ENCODE data around the gene ADAM19.

Gene ADAM19

DNA sequence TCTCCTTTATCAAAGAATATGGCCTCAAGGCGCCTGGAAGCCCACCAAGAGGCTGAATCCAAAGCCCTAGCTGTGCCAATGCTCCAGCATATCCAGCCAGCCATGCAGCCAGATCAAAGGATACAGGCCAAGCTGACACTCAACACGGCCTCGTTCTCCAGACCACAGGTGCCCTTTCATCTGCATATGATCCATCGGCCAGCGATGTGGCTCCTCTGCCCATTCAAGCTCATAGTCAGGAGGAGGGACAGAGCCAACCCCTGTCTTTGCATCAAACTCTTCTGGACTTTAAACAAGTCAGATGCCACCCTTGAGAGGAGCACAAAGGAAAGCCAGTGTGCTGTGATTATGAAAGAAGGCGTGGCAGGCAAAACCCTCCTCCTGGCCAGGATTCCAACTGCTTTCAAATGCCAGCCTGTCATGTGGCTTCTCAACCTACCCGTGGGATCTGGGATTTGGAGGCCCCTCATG lies 42.5 kb downstream of the ADAM19 start:
- Mint-ChIP-seq H3K9me3 (no peaks in the 10 kb centered on the region), H3K4me1 (peaks cover 19% of the 10 kb centered on the region), H3K27me3 (ENCODE audit: low read depth) (peaks cover 7% of the 10 kb centered on the region), H3K36me3 (ENCODE audit: low read depth) (peaks cover 45% of the 10 kb centered on the region), H3K4me3 (no peak overlapping the region), H3K27ac (no peak overlapping the region)
- TF ChIP-seq, protein P1, sequence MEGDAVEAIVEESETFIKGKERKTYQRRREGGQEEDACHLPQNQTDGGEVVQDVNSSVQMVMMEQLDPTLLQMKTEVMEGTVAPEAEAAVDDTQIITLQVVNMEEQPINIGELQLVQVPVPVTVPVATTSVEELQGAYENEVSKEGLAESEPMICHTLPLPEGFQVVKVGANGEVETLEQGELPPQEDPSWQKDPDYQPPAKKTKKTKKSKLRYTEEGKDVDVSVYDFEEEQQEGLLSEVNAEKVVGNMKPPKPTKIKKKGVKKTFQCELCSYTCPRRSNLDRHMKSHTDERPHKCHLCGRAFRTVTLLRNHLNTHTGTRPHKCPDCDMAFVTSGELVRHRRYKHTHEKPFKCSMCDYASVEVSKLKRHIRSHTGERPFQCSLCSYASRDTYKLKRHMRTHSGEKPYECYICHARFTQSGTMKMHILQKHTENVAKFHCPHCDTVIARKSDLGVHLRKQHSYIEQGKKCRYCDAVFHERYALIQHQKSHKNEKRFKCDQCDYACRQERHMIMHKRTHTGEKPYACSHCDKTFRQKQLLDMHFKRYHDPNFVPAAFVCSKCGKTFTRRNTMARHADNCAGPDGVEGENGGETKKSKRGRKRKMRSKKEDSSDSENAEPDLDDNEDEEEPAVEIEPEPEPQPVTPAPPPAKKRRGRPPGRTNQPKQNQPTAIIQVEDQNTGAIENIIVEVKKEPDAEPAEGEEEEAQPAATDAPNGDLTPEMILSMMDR (IDR thresholded peaks at IDR 0.05; ENCODE audit: unreplicated experiment in 3 of 3): no peak

DNA sequence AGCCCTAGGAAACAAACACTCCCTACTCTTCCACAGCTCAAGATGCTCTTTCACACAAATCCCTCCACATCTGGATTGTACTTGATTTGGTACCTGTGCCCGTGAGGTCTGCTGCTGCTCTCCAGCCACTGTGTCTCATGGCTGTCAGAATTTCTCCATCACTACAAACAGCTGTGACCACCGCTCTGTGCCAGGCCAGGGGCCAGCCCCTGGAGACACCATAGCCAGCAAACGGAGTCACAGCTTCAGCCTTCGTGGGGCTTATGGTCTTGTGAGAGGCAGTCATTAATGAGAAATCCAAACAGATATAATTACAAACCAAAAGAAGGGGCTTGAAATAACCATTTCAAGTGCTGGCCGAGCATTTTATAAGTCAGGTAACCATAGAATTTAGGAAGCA lies 43.6 kb downstream of the ADAM19 start:
- H3K4me1 Mint-ChIP-seq: peaks cover 27% of the 10 kb centered on the region
- no peak overlapping the region for H3K4me3 Mint-ChIP-seq
- H3K36me3 Mint-ChIP-seq (ENCODE audit: low read depth): peaks cover 44% of the 10 kb centered on the region
- TF ChIP-seq, protein P1 (IDR thresholded peaks at IDR 0.05; ENCODE audit: unreplicated experiment in 3 of 3): no peak
- peaks cover 7% of the 10 kb centered on the region for H3K27me3 Mint-ChIP-seq (ENCODE audit: low read depth)
- no peaks in the 10 kb centered on the region for H3K9me3 Mint-ChIP-seq
- H3K27ac Mint-ChIP-seq: no peak overlapping the region

DNA sequence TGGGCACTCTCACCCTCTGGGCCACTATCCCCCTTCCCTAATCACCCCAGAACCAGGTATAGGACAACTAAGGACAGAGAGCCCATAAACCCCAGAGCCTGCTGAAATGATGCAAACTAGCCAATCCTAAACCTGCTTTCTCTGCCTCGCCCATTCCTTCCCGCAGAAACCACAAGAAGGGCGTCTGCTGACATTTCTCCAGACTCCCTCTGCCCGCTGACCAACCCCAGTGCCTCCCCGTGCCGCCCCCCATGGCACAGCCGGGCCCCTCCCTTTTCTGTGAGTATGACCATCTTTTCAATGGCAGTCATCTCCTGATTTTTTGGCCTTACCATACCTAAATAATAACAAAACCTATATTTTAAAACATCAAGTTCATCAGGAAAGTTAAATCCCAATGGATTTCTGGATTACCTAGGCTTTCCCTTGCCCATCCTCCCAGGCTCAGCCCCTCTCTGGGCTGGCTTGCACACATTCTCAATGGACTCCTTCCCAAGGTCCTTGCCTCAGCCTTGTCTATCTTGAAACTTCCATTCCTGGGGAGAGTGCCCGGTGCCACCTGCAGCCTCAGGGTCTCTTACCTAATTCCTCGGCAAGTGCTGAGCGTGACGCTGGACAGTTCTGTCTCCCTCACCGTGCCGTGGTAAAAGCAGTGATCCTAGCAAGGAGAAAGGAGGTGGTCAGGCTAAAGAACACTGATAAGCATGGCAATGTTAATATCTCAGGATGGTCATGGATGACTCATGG lies 45.2 kb downstream of the ADAM19 start:
- TF ChIP-seq, protein P1 (IDR thresholded peaks at IDR 0.05; ENCODE audit: unreplicated experiment in 3 of 3): no peak
- peaks cover 32% of the 10 kb centered on the region for H3K36me3 Mint-ChIP-seq (ENCODE audit: low read depth)
- peaks cover 32% of the 10 kb centered on the region for H3K4me1 Mint-ChIP-seq
- H3K27ac Mint-ChIP-seq: peak overlapping the region in 1 of 3 experiments; percentile 21
- no peaks in the 10 kb centered on the region for H3K9me3 Mint-ChIP-seq
- peaks cover 7% of the 10 kb centered on the region for H3K27me3 Mint-ChIP-seq (ENCODE audit: low read depth)
- H3K4me3 Mint-ChIP-seq: no peak overlapping the region

DNA sequence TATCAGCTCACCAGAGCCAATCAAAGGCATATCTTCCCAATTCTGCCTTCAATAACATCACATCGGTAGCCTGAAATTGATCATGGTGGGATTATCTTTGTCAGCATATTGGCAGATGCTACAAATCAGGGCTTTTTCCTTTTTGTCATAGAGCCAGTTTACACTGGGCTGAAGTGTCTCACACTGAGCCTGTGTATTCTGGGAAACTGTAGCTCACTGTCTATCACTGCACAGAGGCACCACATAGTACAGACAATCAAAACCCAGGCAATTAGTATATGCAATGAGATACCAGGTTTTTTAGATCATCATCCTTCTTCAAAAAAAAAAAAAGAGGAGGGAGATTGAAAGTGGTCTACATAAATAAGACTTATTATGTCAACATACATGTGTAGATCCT lies 46.6 kb downstream of the ADAM19 start:
- Mint-ChIP-seq H3K27ac (peak overlapping the region; percentile 86 to 90 (median 87)), H3K4me3 (no peak overlapping the region), H3K9me3 (no peaks in the 10 kb centered on the region), H3K36me3 (ENCODE audit: low read depth) (peaks cover 25% of the 10 kb centered on the region), H3K4me1 (peaks cover 34% of the 10 kb centered on the region), H3K27me3 (ENCODE audit: low read depth) (peaks cover 7% of the 10 kb centered on the region)
- TF ChIP-seq, protein P1 (IDR thresholded peaks at IDR 0.05; ENCODE audit: unreplicated experiment in 3 of 3): no peak

DNA sequence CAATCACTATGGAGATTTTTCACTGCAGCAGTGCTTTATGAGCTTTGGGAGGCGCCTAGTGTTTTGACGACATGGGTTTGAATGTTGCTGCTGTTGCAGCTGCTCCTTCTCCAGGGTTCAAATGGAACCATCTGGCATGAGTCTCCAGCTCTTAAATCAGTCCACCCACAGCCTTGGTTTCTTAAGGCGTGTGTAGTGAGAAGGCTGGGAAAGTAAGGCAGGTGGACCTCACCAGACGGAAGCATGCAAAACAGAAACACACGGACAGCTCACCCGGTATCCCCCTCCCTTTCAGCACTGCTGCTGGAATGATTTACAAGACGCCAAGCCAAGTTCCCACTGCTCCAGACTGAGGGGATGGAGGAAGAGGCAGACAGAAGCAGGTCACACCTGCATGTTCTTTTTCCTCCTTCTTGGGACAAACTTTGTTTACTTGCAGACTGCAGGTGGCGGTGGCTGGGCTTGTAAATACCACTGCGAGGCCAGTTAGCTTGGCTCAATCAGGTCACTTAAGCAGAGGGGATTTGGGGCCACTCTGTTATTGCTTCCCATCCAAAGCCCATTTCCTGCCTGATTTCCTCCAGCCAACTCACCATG lies 47.4 kb downstream of the ADAM19 start:
- peaks cover 34% of the 10 kb centered on the region for H3K4me1 Mint-ChIP-seq
- TF ChIP-seq, protein P1 (IDR thresholded peaks at IDR 0.05; ENCODE audit: unreplicated experiment in 3 of 3): no peak
- peak overlapping the region in 2 of 3 experiments; percentile 42 to 75 for H3K4me3 Mint-ChIP-seq
- H3K27me3 Mint-ChIP-seq (ENCODE audit: low read depth): peaks cover 4% of the 10 kb centered on the region
- H3K27ac Mint-ChIP-seq: peak overlapping the region; percentile 86 to 90 (median 87)
- no peaks in the 10 kb centered on the region for H3K9me3 Mint-ChIP-seq
- peaks cover 27% of the 10 kb centered on the region for H3K36me3 Mint-ChIP-seq (ENCODE audit: low read depth)

All from nephron (organoid).